Ascending aorta (tissue), 2 donors: Measurements from ENCODE around the gene TNIK. TPM values are rescaled to one million over a fixed set of nuclear protein-coding genes. Genes with fewer than 3 reads are reported as not detected.

Experiments
- DNase-seq, 2 donors: peaks; one replicate each; pipeline ENCODE4 v3.0.0-alpha.2; 2019; ENCODE audit warnings: low spot score in 2 of 2
- H3K27ac ChIP-seq, 2 donors: fragments of 200-600 bp; sonication (generic); one replicate each; pipeline ENCODE4 v1.5.1; 2016 to 2017; ENCODE audit warnings: mild to moderate bottlenecking in 1 of 2
- H3K27me3 ChIP-seq: fragments of 200-600 bp; sonication (generic); one replicate; pipeline ENCODE4 v1.5.1; 2017
- H3K36me3 ChIP-seq, 2 donors: fragments of 200-600 bp; sonication (generic); one replicate each; pipeline ENCODE4 v1.5.1; 2016
- H3K4me1 ChIP-seq, 2 donors: fragments of 200-600 bp; sonication (generic); one replicate each; pipeline ENCODE4 v1.5.1; 2016 to 2017; ENCODE audit warnings: mild to moderate bottlenecking in 1 of 2
- H3K4me3 ChIP-seq, 2 donors: fragments of 200-600 bp; sonication (generic); one replicate each; pipeline ENCODE4 v1.5.1; 2016 to 2017; ENCODE audit warnings: mild to moderate bottlenecking in 1 of 2
- H3K9me3 ChIP-seq, 2 donors: fragments of 200-600 bp; sonication (generic); one replicate each; pipeline ENCODE4 v1.5.1; 2016
- CTCF ChIP-seq, 3 experiments: fragments of 200-600 bp in 2 of 3; fragments of 450-650 bp in 1 of 3; sonication (generic) in 2 of 3; IDR thresholded peaks; one replicate each; pipeline ENCODE4 v1.5.1; 2016 to 2019; ENCODE audit warnings: antibody characterized with exemption in 3 of 3, mild to moderate bottlenecking in 1 of 3, moderate library complexity in 1 of 3
- intact Hi-C: fragments of 100-400 bp; cut with DNase I; formaldehyde crosslinking; loops from one replicate; pipeline ENCODE4 v1.15.1; 2023
- total RNA-seq: library from RNA; depleted of rRNA; stranded (reverse); fragments of >200 nt; gene quantifications from one replicate; pipeline ENCODE4 v1.1.0, GENCODE V29; 2016

Gene TNIK
- 0.75 TPM for total RNA-seq

- intact Hi-C loops: loop anchor here (5.0 to 10.0 kb wide), 2 partner anchors 175 to 273 kb away; no protein-coding TSS in a partner anchor
- no peaks in the 10 kb centered on the region for H3K36me3 ChIP-seq
- peak within 1 kb of the TSS; percentile 54 to 66 for H3K27ac ChIP-seq
These were observed at the start of gene TNIK for GRCh38 chr3:171459942-171460724. Gene TNIK, minus strand, starts transcription at chr3:171460405. Its CDS starts 342 bp downstream, at chr3:171460063.

DNA sequence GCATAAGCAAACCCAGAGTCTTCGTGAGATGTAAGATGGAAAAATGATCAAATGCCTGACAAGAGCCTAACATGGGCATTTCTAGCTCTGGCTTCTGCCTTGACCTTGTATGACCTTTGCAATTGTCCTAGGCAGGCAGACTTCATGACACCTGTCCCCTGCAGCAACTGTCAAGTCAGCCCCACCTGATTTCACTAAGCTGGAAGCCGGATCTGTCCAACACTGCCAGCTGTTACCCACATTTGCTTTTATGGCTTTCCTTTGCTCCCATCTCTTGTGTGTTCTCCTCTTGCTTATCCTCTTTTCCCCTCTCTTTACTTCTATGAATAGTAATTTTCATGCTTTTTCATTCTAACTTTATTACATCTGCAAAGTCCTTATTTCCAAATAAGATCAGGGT, 48.5 kb upstream of the TNIK start:
- intact Hi-C loops: no loop called here
- TF ChIP-seq CTCF (IDR thresholded peaks at IDR 0.05): no peak
- Histone ChIP-seq H3K4me1 (no peaks in the 10 kb centered on the region), H3K27ac (no peak overlapping the region), H3K27me3 (no peaks in the 10 kb centered on the region), H3K4me3 (no peak overlapping the region), H3K9me3 (no peaks in the 10 kb centered on the region), H3K36me3 (no peaks in the 10 kb centered on the region)
- DNase-seq: no peak

More at GRCh38 chr3:171459942-171460724, at the start of gene TNIK:
- H3K27me3 ChIP-seq: no peaks in the 10 kb centered on the region
- DNase-seq: peak; percentile 80 to 94
- H3K4me3 ChIP-seq: peak within 1 kb of the TSS; percentile 73 to 93
- no peaks in the 10 kb centered on the region for H3K9me3 ChIP-seq
- peaks cover 0 to 4% of the 10 kb centered on the region in 2 donors for H3K4me1 ChIP-seq
- TF ChIP-seq CTCF (IDR thresholded peaks at IDR 0.05): peak in 1 of 3 experiments; percentile 3

GRCh38 chr3:171508206-171508605, 48.0 kb upstream of the TNIK start:
- Histone ChIP-seq H3K36me3 (no peaks in the 10 kb centered on the region), H3K4me1 (no peaks in the 10 kb centered on the region), H3K27ac (no peak overlapping the region), H3K4me3 (no peak overlapping the region), H3K27me3 (no peaks in the 10 kb centered on the region), H3K9me3 (no peaks in the 10 kb centered on the region)
- intact Hi-C loops: no loop called here
- TF ChIP-seq CTCF (IDR thresholded peaks at IDR 0.05): no peak
- no peak for DNase-seq

DNA sequence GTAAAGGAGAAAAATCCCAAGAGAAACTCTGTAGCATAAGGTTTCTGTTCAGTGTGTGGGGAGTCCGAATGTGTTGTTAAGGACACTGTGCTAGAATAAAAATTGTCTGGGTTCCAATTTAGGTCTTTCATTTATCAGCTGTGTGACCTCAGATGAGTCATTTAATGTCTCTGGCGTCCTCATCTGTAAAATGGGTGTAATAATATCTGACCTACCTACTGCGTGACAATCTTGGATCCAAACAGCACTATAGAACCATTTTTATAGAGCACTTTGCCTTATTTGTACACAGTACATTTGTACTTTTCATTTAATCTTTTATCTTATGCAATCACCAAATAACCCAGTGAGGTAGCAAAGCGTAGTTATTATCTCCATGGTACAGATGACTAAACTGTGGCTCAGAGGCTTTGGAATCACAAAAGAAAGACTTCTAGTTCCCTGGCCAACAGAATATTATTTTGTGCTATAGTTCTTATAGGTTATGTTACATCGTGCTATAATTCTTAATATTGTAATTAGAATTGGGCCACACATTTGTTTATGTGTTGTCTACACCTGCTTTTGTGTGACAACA, 46.6 kb upstream of the TNIK start:
- no peak for TF ChIP-seq CTCF (IDR thresholded peaks at IDR 0.05)
- intact Hi-C loops: no loop called here
- DNase-seq: no peak
- H3K9me3 ChIP-seq: no peaks in the 10 kb centered on the region
- no peaks in the 10 kb centered on the region for H3K27me3 ChIP-seq
- H3K4me3 ChIP-seq: no peak overlapping the region
- H3K4me1 ChIP-seq: no peaks in the 10 kb centered on the region
- no peaks in the 10 kb centered on the region for H3K36me3 ChIP-seq
- no peak overlapping the region for H3K27ac ChIP-seq

- no peak for TF ChIP-seq CTCF (IDR thresholded peaks at IDR 0.05)
These were observed 45.7 kb upstream of the TNIK start for GRCh38 chr3:171505822-171506333.

More at GRCh38 chr3:171505822-171506333, 45.7 kb upstream of the TNIK start:
- H3K4me1 ChIP-seq: no peaks in the 10 kb centered on the region
- intact Hi-C loops: no loop called here
- no peak overlapping the region for H3K27ac ChIP-seq
- no peaks in the 10 kb centered on the region for H3K36me3 ChIP-seq
- no peaks in the 10 kb centered on the region for H3K9me3 ChIP-seq
- DNase-seq: no peak
- no peak overlapping the region for H3K4me3 ChIP-seq
- H3K27me3 ChIP-seq: no peaks in the 10 kb centered on the region
